Suppressor macrophage treated with lipopolysaccharide for 1 hour (primary cell): ENCODE results near the gene DPYSL4.
A peak's percentile ranks its signal among the peaks of the same experiment; 100 is the strongest.

Experiments
- DNase-seq, 3 donors: peaks; one replicate each; pipeline ENCODE4 v3.0.0-alpha.2; 2020 to 2022

The DPYSL4 gene

DNA sequence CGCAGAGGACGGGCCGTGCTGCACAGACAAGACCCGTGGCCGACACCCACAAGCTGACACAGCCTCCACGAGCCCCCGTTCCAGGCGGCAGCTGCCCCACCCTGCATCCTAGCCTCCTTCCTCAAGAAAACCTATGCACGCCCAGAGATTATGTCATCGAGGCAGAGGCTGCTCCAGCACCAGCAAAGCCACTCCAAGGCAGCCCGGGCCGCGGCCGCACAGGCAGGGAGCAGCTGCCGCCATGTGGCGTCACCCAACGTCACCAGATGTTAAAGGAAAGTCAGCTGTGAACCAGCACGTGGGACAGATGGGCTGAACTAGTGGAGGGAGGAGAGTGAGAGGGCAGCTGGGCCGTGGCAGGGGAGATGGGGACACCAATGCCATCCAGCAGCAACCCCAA lies 61.2 kb downstream of the DPYSL4 start:
- no peak for DNase-seq

DNA sequence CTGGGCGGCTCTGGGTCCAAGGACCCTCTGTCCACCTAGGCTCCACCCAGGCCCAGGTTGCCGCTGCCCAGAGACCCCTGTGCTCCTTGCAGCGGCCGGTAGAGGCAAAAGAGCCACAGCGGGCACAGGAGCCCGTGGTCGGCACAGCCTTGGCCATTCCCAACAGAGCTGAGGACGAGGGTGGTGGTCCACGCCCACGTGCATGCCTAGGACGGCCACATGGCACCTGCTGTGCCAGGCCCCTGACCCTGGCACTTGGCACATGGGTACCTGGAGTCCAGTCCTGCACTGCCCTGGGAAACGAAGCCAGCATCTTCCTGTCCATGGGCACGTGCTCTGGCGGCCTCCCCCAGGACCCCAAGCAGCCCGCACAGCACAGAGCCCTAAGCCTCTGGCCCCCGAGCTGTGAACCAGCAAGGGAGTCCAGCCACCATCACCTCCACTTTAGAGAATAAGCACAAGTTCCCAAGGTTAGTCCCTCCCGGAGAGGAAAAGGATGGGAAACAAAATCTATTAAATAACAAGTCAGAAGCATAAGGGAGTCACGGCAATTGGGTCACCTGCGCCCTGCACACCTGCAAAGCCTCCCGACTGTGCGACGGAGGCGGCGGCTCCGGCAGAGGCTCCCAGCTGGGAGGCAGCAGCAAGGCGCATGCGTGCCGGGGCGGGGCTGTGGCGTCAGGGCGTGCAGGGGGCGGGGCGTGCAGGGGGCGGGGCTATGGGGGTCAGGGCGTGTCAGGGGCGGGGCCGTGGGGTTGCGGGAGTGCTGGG lies 61.9 kb downstream of the DPYSL4 start:
- DNase-seq, result peak; percentile 29 to 73 (median 64)

DNA sequence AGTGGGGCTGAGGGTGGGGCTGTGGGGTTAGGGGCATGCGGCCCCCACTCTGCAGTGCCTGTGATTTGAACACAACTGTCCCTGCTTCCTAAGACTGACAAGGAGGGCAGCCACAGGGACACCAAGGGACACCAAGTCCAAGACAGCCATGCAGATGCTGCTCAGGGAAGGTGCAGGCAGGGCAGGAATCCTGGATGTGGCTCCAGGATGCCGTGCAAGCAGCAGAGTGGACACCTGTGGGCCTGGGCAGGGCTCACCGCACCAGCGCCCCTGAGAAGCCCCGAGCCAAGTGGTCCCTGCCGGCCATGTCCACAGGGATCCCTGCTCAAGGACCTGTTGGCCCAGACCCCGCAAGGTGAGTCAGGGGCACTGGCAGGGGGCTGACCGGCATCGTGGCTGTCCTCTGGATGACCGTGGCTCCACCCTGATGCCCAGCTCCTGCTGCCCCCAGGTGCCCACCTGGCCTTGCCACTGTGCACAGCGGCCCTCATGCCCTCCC lies 62.5 kb downstream of the DPYSL4 start:
- no peak for DNase-seq

DNA sequence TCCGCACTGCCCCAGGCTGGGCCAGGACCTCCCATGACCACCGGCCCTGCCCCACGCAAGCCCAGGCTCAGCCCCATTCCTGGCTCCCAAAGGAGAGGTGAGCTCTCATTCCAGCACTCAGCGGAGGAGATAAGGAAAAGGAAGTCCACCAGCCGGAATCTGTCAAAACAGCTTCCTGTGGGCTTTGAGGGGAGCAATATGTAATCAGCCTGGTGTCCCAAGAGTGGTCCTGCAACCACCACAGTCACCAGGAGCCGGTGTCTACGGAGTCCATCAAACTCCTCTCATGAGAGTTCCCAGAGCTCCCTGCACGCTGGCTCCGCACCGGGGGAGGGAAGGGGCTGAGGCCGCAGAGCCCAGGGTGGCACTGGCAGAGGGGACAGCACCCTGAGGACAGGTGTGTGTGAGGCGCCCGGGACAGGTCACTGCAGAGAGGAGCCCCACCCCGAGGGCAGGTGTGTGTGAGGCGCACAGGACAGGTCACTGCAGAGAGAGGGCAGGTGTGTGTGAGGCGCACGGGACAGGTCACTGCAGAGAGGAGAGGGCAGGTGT lies 63.2 kb downstream of the DPYSL4 start:
- DNase-seq, result no peak

DNA sequence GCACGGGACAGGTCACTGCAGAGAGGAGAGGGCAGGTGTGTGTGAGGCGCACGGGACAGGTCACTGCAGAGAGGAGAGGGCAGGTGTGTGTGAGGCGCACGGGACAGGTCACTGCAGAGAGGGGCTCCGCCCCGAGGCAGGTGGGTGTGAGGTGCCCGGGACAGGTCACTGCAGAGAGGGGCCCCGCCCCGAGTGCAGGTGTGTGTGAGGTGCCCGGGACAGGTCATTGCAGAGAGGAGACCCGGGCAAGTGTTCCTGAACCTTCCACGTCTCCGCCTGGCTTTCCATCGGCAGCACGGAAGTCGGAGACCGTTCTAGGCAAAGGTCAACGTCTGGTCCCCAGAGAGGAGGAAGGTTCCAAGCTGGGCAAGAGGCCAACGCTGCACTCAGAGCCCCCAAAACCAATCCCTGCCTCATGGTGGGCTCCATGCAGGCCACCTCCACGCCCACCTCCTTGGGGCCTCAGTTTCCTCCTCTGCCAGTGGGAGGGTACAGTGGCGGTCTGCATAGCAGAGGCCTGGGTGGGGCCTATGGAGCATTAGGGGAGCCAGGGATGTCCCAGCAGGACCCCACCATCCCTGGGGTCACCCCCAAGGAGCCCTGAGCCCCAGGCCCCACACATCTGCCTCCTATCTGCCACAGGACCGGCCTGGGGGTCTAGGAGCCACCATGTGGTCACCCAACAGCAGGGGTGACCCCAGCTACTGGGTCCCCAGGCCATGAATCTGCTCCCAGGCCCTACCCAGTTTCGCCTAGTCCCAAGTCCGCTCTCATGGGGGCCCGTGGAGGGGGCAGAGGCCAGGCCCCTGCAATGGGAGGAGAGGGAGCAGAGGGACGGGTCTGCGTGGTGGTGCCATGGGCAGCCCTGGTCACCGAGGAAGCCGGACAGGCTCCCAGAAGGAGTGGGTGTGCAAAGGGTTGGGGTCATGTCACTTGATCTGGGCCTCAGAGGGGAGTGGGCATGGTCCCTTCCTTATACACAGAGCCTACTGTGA lies 64.0 kb downstream of the DPYSL4 start:
- no peak for DNase-seq

DNA sequence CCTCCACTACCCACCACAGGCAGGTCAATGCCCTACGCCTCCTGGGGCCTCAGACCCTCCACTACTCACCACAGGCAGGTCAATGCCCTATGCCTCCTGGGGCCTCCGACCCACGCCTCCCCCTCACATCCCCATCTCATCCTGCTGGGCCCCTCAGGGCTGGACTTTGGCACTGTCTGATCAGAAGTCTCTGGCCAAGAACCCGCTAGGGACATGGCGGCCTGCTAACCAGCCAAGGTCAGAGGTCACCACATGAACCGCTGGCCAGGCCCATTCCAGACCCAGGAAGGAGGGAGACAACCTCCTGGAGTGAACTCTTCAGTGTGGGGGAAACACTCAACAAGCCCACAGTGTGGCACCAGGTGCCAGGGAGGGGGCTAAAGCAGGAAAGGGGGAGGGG lies 65.2 kb downstream of the DPYSL4 start:
- no peak for DNase-seq

DNA sequence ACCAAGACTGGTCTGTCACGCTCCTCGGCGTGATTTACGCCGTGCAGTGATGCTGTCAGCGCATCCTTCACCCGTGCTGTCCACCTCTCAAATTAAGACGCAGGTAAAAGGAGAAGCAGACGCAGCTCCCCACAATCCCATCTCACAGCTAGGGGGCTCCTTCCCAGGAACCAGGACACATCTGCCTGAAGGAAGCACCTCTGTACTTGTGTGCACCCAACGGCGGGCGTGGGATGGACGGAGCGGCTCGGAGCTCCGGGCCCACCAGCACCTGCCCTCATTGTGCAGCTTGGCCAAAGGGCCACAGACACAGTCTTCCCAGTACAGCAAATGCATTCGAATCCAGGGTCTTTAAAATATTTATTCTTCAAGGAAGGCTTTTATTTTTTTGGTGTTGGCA lies 65.7 kb downstream of the DPYSL4 start:
- no peak for DNase-seq

DNA sequence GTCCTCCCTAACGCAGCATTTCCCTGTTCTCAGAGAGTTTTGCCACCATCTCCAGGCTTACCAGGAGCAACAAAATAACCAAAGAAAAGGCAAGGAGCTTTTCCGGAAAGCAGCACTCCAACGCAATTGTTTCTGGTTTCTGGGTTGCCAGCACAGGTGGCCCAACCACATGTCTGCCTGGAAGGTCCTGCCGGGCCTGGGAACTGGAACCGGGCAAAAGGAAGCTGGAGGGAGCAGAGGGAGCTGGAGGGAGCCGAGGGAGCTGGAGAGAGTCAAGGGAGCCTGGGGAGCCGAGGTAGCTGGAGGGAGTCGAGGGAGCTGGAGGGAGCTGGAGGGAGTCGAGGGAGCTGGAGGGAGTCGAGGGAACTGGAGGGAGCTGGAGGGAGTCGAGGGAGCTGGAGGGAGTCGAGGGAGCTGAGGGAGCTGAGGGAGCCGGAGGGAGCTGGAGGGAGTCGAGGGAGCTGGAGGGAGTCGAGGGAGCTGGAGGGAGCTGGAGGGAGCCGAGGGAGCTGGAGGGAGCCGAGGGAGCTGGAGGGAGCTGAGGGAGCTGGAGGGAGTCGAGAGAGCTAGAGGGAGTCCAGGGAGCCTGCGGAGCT lies 66.4 kb downstream of the DPYSL4 start:
- no peak for DNase-seq

DNA sequence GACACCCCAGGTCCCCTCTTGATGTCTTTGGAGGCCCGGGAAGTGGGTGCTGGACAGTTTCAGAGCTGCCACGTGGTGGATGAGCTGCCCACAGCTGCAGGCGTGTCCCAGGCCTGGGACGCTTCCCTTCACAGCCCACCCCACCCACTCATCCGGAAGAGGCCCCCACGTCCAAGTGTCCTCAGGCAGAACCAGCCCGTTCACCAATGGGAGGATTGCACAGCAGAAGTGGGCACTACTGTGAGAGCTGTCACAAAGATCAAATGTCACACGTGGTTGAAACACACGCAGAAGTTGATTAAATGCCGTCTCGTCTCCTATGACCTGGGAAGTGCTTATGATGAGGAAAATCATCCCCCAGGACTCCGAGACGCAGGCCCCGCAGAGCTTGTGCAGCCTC lies 68.1 kb downstream of the DPYSL4 start:
- peak in 1 of 3 donors; percentile 24 for DNase-seq
